SK-N-SH (cell line): ENCODE results near the gene PKD1. TPM values are rescaled to one million over a fixed set of nuclear protein-coding genes. Genes with fewer than 3 reads are reported as not detected.

Experiments
- CTCF ChIA-PET: fragments of 300-600, 350-600 bp; formaldehyde crosslinking; extraction: SDS; loops from one replicate; lab custom pipeline; 2021; lab: Yijun Ruan, JAX
- POLR2A ChIA-PET: fragments of 350-600 bp; sonication (Branson Sonifier 250); formaldehyde crosslinking; extraction: SDS; loops from one replicate; lab custom pipeline; 2020; ENCODE audit warnings: antibody characterized with exemption, inconsistent platforms; lab: Yijun Ruan, JAX
- DNase-seq: peaks from one replicate; pipeline ENCODE4 v3.0.0; 2012
- H2AFZ ChIP-seq: fragments of 200-600 bp; sonication (generic); 2 replicates; pipeline ENCODE4 v1.8.1; 2016; ENCODE audit warnings: antibody characterized with exemption, mild to moderate bottlenecking, low read depth
- H3F3A ChIP-seq: fragments of 200-600 bp; sonication (generic); replicated peaks from 2 replicates; pipeline ENCODE3; 2016; ENCODE audit warnings: antibody characterized with exemption, mild to moderate bottlenecking; ENCODE audit not compliant: insufficient read depth
- H3K27ac ChIP-seq, 2 experiments: fragments of 200-500 bp in 1 of 2; fragments of 200-600 bp in 1 of 2; sonication (Bioruptor generic) in 1 of 2; sonication (generic), shearing (Covaris generic) in 1 of 2; 2 replicates each; pipeline versions ENCODE4 v1.5.1 to v1.6.1; 2014 to 2016; ENCODE audit warnings: low read depth in 2 of 2, inconsistent platforms in 1 of 2, low read length in 1 of 2, mild to moderate bottlenecking in 1 of 2, mixed read lengths in 1 of 2
- H3K27me3 ChIP-seq: fragments of 200-600 bp; sonication (generic), shearing (Covaris generic); 2 replicates; pipeline ENCODE4 v1.6.1; 2016; ENCODE audit warnings: mixed run types; ENCODE audit not compliant: insufficient read depth
- H3K36me3 ChIP-seq, 2 experiments: fragments of 200-500 bp in 1 of 2; fragments of 200-600 bp in 1 of 2; sonication (Bioruptor generic) in 1 of 2; sonication (generic) in 1 of 2; replicated peaks in 1 of 2; 2 replicates each; pipeline versions ENCODE3 to v1.5.1; 2014 to 2016; ENCODE audit warnings: low read length in 1 of 2, mild to moderate bottlenecking in 1 of 2; ENCODE audit not compliant: insufficient read depth in 2 of 2, control insufficient read depth in 1 of 2
- H3K4me1 ChIP-seq, 2 experiments: fragments of 200-500 bp in 1 of 2; fragments of 200-600 bp in 1 of 2; sonication (Bioruptor generic) in 1 of 2; sonication (generic), shearing (Covaris generic) in 1 of 2; 2 replicates each; pipeline versions ENCODE4 v1.5.1 to v1.6.1; 2014 to 2016; ENCODE audit warnings: low read depth in 1 of 2, low read length in 1 of 2, mixed run types in 1 of 2; ENCODE audit not compliant: insufficient read depth in 2 of 2, control insufficient read depth in 1 of 2
- H3K4me2 ChIP-seq: fragments of 200-600 bp; sonication (generic), shearing (Covaris generic); 2 replicates; pipeline ENCODE4 v1.6.1; 2017; ENCODE audit warnings: mixed run types
- H3K4me3 ChIP-seq, 2 experiments: fragments of 200-500 bp in 1 of 2; fragments of 200-600 bp in 1 of 2; sonication (Bioruptor generic) in 1 of 2; sonication (generic), shearing (Covaris generic) in 1 of 2; 2 replicates each; pipeline versions ENCODE4 v1.5.1 to v1.8.1; 2014 to 2016; ENCODE audit warnings: low read depth in 2 of 2, inconsistent platforms in 1 of 2, low read length in 1 of 2, mild to moderate bottlenecking in 1 of 2, mixed read lengths in 1 of 2, moderate library complexity in 1 of 2
- H3K79me2 ChIP-seq: fragments of 200-600 bp; sonication (generic); 2 replicates; pipeline ENCODE4 v1.8.1; 2017; ENCODE audit warnings: mild to moderate bottlenecking; ENCODE audit not compliant: insufficient read depth
- H3K9ac ChIP-seq: fragments of 200-600 bp; sonication (generic); 2 replicates; pipeline ENCODE4 v1.6.1; 2017; ENCODE audit warnings: mixed run types
- H3K9me2 ChIP-seq: fragments of 200-600 bp; sonication (generic); 2 replicates; pipeline ENCODE4 v1.6.1; 2017; ENCODE audit warnings: mixed run types
- H3K9me3 ChIP-seq: fragments of 200-600 bp; sonication (generic); 2 replicates; pipeline ENCODE4 v1.6.1; 2017; ENCODE audit warnings: mixed run types, mild to moderate bottlenecking, moderate library complexity
- H4K20me1 ChIP-seq: fragments of 200-600 bp; sonication (generic); 2 replicates; pipeline ENCODE4 v1.6.1; 2017; ENCODE audit warnings: mild to moderate bottlenecking, mixed run types; ENCODE audit not compliant: insufficient read depth
- RAD21 ChIP-seq: IDR thresholded peaks from 2 replicates; pipeline ENCODE4 v1.6.1; 2012; ENCODE audit warnings: mild to moderate bottlenecking, low read length
- RCOR1 ChIP-seq: fragments of 150-350 bp; IDR thresholded peaks from 2 replicates; pipeline ENCODE4 v1.6.1; 2017; ENCODE audit warnings: antibody characterized with exemption, low read length
- TAF1 ChIP-seq: IDR thresholded peaks from 2 replicates; pipeline ENCODE4 v1.6.1; 2012; ENCODE audit warnings: low read depth, mild to moderate bottlenecking, low read length, moderate library complexity, borderline replicate concordance
- WGBS: methylation state at CpG from one replicate; pipeline ENCODE4 v1.1.6; 2017; ENCODE audit warnings: low lambda C conversion rate; 5-methylcytosine and 5-hydroxymethylcytosine counted together
- polyA plus RNA-seq, 3 experiments: library from polyadenylated mRNA; depleted of rRNA; stranded (reverse); fragments of >200 nt; gene quantifications; 2 replicates each; pipeline ENCODE4 v1.2.3, GENCODE V29; 2012
- TF ChIP-seq, protein P1 (sequence below): fragments of 200-600 bp; sonication (generic); IDR thresholded peaks from 2 replicates; pipeline ENCODE4 v1.6.1; 2017; ENCODE audit warnings: antibody characterized with exemption, mild to moderate bottlenecking, moderate library complexity

PKD1 gene
- polyA plus RNA-seq, 1 of the 3 experiments (the other 2 are of a cell fraction), result 47.4 TPM

DNA sequence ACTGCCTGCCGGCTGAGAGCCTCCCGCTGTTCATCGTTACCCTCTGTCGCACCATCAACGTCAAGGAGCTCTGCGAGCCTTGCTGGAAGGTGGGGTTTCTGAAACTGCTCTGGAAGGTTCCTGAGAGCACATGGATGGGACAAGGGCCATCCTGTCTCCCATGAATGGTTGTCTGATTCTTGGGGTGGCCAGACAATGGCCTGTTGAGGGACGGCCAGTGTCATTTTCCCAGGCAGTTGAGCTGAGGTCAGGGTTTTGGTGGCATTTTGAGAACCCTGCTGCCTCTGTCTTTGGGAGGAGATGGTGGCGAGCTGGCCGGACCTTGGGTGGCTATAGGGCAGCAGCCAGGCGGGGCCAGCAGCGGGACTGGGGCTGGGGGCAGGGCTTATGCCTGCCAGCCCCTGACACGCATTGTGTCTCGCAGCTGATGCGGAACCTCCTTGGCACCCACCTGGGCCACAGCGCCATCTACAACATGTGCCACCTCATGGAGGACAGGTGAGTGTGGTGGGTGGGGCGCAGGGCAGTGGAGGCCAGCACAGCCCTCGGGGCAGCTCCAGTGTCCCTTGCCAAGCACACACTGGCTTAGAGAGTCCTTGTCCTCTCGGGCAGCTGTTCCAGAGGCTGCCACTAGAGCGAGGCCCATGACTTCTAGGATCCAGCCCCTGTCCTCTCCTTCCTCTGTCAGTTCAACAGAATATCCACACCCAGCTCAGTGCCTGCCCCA, 78.9 kb downstream of the PKD1 start:
- no peak for TF ChIP-seq RAD21
- TF ChIP-seq, protein P1, sequence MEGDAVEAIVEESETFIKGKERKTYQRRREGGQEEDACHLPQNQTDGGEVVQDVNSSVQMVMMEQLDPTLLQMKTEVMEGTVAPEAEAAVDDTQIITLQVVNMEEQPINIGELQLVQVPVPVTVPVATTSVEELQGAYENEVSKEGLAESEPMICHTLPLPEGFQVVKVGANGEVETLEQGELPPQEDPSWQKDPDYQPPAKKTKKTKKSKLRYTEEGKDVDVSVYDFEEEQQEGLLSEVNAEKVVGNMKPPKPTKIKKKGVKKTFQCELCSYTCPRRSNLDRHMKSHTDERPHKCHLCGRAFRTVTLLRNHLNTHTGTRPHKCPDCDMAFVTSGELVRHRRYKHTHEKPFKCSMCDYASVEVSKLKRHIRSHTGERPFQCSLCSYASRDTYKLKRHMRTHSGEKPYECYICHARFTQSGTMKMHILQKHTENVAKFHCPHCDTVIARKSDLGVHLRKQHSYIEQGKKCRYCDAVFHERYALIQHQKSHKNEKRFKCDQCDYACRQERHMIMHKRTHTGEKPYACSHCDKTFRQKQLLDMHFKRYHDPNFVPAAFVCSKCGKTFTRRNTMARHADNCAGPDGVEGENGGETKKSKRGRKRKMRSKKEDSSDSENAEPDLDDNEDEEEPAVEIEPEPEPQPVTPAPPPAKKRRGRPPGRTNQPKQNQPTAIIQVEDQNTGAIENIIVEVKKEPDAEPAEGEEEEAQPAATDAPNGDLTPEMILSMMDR, result peak; percentile 23; the same call in 1 of the 2 replicates
- TF ChIP-seq RCOR1, result no peak
- TF ChIP-seq, all 33 proteins: peak for 1
- Histone ChIP-seq H3K4me2 (no peak overlapping the region), H3K27ac (no peak overlapping the region), H3K79me2 (peaks cover 2% of the 10 kb centered on the region; the same call in 1 of the 2 replicates), H3K4me3 (no peak overlapping the region), H3K9ac (no peak overlapping the region), H3F3A (no peaks in the 10 kb centered on the region), H2AFZ (no peak overlapping the region), H3K27me3 (no peaks in the 10 kb centered on the region), H3K9me2 (no peaks in the 10 kb centered on the region), H3K4me1 (no peaks in the 10 kb centered on the region), H4K20me1 (no peaks in the 10 kb centered on the region), H3K9me3 (no peaks in the 10 kb centered on the region), H3K36me3 (peaks cover 2 to 64% of the 10 kb centered on the region in 2 experiments)
- DNase-seq, result no peak
- 100% methylated on average over 4 of the region's 19 CpGs for WGBS
- ChIA-PET CTCF (interaction anchor here (0.6 to 2.3 kb wide), 8 partner anchors 10 to 698 kb away, joined by 3 to 8 read pairs (median 4); no protein-coding TSS in a partner anchor), POLR2A (interaction anchor here (1.2 kb wide), 2 partner anchors 10 to 98 kb away, joined by 3 to 5 read pairs; partner anchors contain the start of gene TRAF7)

DNA sequence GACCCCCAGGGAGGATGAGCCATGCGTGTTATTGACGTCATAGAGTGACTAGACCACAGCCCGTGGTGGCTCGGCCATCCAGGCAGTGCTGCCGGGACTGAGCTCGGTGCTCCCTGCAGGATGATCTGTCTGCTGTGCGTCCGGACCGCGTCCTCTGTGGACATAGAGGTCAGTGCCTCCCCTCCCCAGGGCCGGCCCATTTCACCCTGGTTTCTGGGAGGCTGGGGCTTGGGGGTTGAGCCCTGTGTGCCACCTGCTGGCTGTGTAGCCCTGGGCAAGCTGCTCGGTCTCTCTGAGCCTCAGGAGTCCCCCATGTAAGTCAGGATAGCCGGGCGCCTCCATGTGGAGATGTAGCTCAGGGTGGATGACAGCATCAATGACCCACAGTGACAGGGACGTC, 79.6 kb downstream of the PKD1 start:
- Histone ChIP-seq H3K9me2 (no peaks in the 10 kb centered on the region), H4K20me1 (no peaks in the 10 kb centered on the region), H3K9ac (no peak overlapping the region), H3K27ac (no peak overlapping the region), H3K79me2 (peaks cover 8% of the 10 kb centered on the region; the same call in 1 of the 2 replicates), H3K27me3 (no peaks in the 10 kb centered on the region), H3K4me3 (no peak overlapping the region), H3K36me3 (peaks cover 8 to 60% of the 10 kb centered on the region in 2 experiments), H3K4me1 (no peaks in the 10 kb centered on the region), H3F3A (no peaks in the 10 kb centered on the region), H2AFZ (no peak overlapping the region), H3K4me2 (no peak overlapping the region), H3K9me3 (no peaks in the 10 kb centered on the region)
- WGBS, result 83% methylated on average over 7 of the region's 15 CpGs
- TF ChIP-seq TAF1, result no peak
- TF ChIP-seq, protein P1, result peak; percentile 25; the same call in 1 of the 2 replicates
- CTCF ChIA-PET, result interaction anchor here (1.2 to 2.3 kb wide), 4 partner anchors 10 to 84 kb away, joined by 3 to 8 read pairs (median 5); no protein-coding TSS in a partner anchor
- no peak for DNase-seq
- POLR2A ChIA-PET, result interaction anchor here (0.6 kb wide), 1 partner anchor 132 kb away, joined by 3 read pairs; no protein-coding TSS in a partner anchor
